OCI-LY1 (cell line): ENCODE data around the gene SDK2.

Experiments
- H2AFZ ChIP-seq: fragments of 200-600 bp; sonication (generic), shearing (Covaris generic); 2 replicates; pipeline ENCODE4 v1.6.0; 2014; ENCODE audit warnings: antibody characterized with exemption, mild to moderate bottlenecking, low read length
- H3F3A ChIP-seq: fragments of 200-600 bp; sonication (generic), shearing (Covaris generic); 2 replicates; pipeline ENCODE4 v1.6.0; 2014; ENCODE audit warnings: mild to moderate bottlenecking, antibody characterized with exemption, low read length, moderate library complexity; ENCODE audit not compliant: insufficient read depth
- H3K27ac ChIP-seq: fragments of 200-600 bp; sonication (generic); 2 replicates; pipeline ENCODE4 v1.5.1; 2014; ENCODE audit warnings: low read length, mixed run types, mild to moderate bottlenecking, low read depth; ENCODE audit not compliant: poor library complexity, severe bottlenecking
- H3K27me3 ChIP-seq: fragments of 200-600 bp; sonication (generic); 2 replicates; pipeline ENCODE4 v1.6.0; 2014; ENCODE audit warnings: antibody characterized with exemption, mild to moderate bottlenecking, low read length, moderate library complexity; ENCODE audit not compliant: insufficient read depth
- H3K36me3 ChIP-seq: fragments of 200-600 bp; sonication (generic); 2 replicates; pipeline ENCODE4 v1.6.1; 2014; ENCODE audit warnings: mild to moderate bottlenecking, antibody characterized with exemption, low read length, moderate library complexity, mixed read lengths; ENCODE audit not compliant: insufficient read depth
- H3K4me1 ChIP-seq: fragments of 200-600 bp; sonication (generic); 2 replicates; pipeline ENCODE4 v1.5.1; 2014; ENCODE audit warnings: mild to moderate bottlenecking, low read length, moderate library complexity; ENCODE audit not compliant: insufficient read depth, severe bottlenecking
- H3K4me2 ChIP-seq: fragments of 200-600 bp; sonication (generic), shearing (Covaris generic); 2 replicates; pipeline ENCODE4 v1.6.1; 2014; ENCODE audit warnings: low read length
- H3K4me3 ChIP-seq: fragments of 200-600 bp; sonication (generic); 2 replicates; pipeline ENCODE4 v1.5.1; 2014; ENCODE audit warnings: low read length, low read depth, mild to moderate bottlenecking, mixed read lengths; ENCODE audit not compliant: poor library complexity, severe bottlenecking
- H3K79me2 ChIP-seq: fragments of 200-600 bp; shearing (Covaris generic); 2 replicates; pipeline ENCODE4 v1.6.1; 2016; ENCODE audit warnings: mixed run types, low read length, mixed read lengths; ENCODE audit not compliant: insufficient read depth
- H3K9ac ChIP-seq: fragments of 200-600 bp; sonication (generic), shearing (Covaris generic); 2 replicates; pipeline ENCODE4 v1.6.1; 2014; ENCODE audit warnings: mild to moderate bottlenecking, low read length, mixed read lengths
- H3K9me2 ChIP-seq: fragments of 200-600 bp; sonication (generic), shearing (Covaris generic); 2 replicates; pipeline ENCODE4 v1.6.1; 2014; ENCODE audit warnings: low read depth, mild to moderate bottlenecking, low read length, mixed read lengths
- H3K9me3 ChIP-seq: fragments of 200-600 bp; shearing (Covaris generic); 2 replicates; pipeline ENCODE4 v1.6.1; 2014; ENCODE audit warnings: low read length, mixed read lengths
- H4K20me1 ChIP-seq: fragments of 200-600 bp; sonication (generic), shearing (Covaris generic); 2 replicates; pipeline ENCODE4 v1.6.0; 2016; ENCODE audit warnings: mild to moderate bottlenecking, low read length; ENCODE audit not compliant: insufficient read depth
- EZH2 ChIP-seq: fragments of 200-600 bp; sonication (generic), shearing (Covaris generic); IDR thresholded peaks from 2 replicates; pipeline ENCODE4 v1.8.0; 2017; ENCODE audit warnings: borderline replicate concordance, mixed run types, mild to moderate bottlenecking, antibody characterized with exemption, low read length, moderate library complexity, mixed read lengths
- TF ChIP-seq, protein P1 (sequence below): fragments of 200-600 bp; sonication (generic), shearing (Covaris generic); IDR thresholded peaks from 2 replicates; pipeline ENCODE4 v1.5.1; 2017; ENCODE audit warnings: mild to moderate bottlenecking, antibody characterized with exemption, low read length, moderate library complexity, mixed read lengths

Gene SDK2

DNA sequence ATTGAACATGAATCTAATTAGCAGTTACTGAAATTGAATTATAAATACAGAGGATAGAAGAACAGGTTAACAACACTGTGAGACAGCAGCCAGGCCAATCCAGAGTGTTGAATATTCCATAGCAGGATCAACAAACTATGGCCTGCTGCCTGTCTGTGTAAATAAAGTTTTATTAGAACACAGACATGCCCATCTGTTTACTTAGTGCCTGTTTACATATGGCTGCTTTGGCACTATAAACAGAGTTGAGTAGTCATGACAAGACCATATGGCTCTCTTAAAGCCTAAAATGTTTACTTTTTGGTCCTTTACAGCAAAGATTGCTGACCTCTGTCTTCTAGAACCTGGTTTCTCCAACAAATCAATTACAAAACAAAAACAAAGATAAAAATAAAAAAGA lies 217.0 kb downstream of the SDK2 start:
- H3K36me3 ChIP-seq = no peaks in the 10 kb centered on the region
- no peak overlapping the region for H2AFZ ChIP-seq
- no peaks in the 10 kb centered on the region for H3F3A ChIP-seq
- H3K9me2 ChIP-seq = no peaks in the 10 kb centered on the region
- TF ChIP-seq, protein P1, sequence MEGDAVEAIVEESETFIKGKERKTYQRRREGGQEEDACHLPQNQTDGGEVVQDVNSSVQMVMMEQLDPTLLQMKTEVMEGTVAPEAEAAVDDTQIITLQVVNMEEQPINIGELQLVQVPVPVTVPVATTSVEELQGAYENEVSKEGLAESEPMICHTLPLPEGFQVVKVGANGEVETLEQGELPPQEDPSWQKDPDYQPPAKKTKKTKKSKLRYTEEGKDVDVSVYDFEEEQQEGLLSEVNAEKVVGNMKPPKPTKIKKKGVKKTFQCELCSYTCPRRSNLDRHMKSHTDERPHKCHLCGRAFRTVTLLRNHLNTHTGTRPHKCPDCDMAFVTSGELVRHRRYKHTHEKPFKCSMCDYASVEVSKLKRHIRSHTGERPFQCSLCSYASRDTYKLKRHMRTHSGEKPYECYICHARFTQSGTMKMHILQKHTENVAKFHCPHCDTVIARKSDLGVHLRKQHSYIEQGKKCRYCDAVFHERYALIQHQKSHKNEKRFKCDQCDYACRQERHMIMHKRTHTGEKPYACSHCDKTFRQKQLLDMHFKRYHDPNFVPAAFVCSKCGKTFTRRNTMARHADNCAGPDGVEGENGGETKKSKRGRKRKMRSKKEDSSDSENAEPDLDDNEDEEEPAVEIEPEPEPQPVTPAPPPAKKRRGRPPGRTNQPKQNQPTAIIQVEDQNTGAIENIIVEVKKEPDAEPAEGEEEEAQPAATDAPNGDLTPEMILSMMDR = no peak
- no peak for TF ChIP-seq EZH2
- no peak overlapping the region for H3K9ac ChIP-seq
- no peaks in the 10 kb centered on the region for H3K9me3 ChIP-seq
- no peak overlapping the region for H3K4me2 ChIP-seq
- H3K79me2 ChIP-seq = no peaks in the 10 kb centered on the region
- H4K20me1 ChIP-seq = no peaks in the 10 kb centered on the region
- no peak overlapping the region for H3K27ac ChIP-seq
- 0 out of 2 replicates have a peak, but pooled peaks cover 2% of the 10 kb centered on the region for H3K27me3 ChIP-seq
- H3K4me1 ChIP-seq = no peaks in the 10 kb centered on the region
- no peak overlapping the region for H3K4me3 ChIP-seq

DNA sequence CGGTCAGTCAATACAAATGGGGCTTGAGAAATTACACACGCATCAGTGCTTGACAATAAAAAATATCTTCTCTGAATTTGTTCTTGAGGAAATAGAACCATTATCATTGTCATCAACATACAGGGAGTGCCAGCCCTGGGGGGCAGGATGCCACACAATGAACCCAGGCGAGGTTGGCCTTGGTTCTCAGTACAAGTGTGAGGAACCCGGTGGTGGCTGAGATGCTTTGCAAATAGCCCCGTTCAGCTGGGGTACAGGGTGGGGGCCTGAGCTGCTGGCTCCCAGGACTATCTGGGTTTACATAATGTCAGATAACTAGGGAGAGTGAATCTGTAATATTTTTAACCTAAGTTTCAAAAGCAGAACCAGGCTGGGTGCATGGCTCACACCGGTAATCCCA lies 219.7 kb downstream of the SDK2 start:
- Histone ChIP-seq H3K27ac (no peak overlapping the region), H3K36me3 (no peaks in the 10 kb centered on the region), H3K9ac (no peak overlapping the region), H3K9me3 (no peaks in the 10 kb centered on the region), H3F3A (no peaks in the 10 kb centered on the region), H3K27me3 (no peaks in the 10 kb centered on the region), H3K4me3 (no peak overlapping the region), H3K4me2 (no peak overlapping the region), H4K20me1 (no peaks in the 10 kb centered on the region), H3K4me1 (no peaks in the 10 kb centered on the region), H2AFZ (no peak overlapping the region), H3K9me2 (no peaks in the 10 kb centered on the region), H3K79me2 (no peaks in the 10 kb centered on the region)
- TF ChIP-seq, protein P1 = no peak
- TF ChIP-seq EZH2 = no peak

DNA sequence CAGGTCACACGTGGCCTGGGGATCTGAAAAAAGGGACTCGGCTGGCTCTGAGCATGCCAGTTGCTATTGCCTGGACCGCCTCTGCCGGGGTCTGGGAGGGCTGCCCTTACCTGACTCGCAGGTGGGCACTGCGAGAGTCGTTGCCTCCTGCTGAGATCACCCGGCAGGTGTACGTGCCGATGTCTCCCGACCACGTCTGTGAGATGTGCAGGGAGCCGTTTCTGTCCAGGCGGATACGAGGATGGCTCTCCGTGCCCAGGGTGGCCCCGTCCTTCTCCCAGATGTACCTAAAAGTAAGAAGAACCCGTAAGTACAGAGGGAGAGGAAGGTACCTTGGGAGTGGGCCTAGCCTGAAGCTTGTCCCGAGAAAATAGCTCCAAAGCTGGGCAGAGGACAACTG lies 220.4 kb downstream of the SDK2 start:
- Histone ChIP-seq H3K4me3 (no peak overlapping the region), H4K20me1 (no peaks in the 10 kb centered on the region), H3K27ac (no peak overlapping the region), H3K4me2 (no peak overlapping the region), H3K9me3 (no peaks in the 10 kb centered on the region), H3K36me3 (no peaks in the 10 kb centered on the region), H3K27me3 (no peaks in the 10 kb centered on the region), H2AFZ (no peak overlapping the region), H3F3A (no peaks in the 10 kb centered on the region), H3K9me2 (no peaks in the 10 kb centered on the region), H3K79me2 (no peaks in the 10 kb centered on the region), H3K9ac (no peak overlapping the region), H3K4me1 (no peaks in the 10 kb centered on the region)
- TF ChIP-seq, protein P1 = no peak
- TF ChIP-seq EZH2 = no peak
